ENCODE results near the gene ANKRD10.

DNA sequence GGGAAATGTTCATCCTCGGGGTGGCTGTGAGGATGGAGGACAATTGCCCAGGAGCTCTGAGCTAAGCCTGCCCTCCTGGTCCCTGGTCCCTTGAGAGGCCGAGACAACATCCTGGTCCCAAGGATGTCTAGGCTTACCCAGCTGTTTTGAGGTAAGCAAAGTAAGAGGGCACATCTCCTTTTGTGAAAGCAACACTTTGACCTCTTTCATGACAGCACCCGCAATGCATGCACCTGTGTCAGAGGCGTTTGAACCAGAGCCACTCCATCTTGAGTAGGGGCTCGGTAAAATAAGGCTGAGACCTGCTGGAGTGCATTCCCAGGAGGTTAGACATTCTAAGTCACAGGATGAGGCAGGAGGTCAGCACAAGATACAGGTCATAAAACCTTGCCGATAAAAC lies 43.1 kb upstream of the ANKRD10 start:
- TF ChIP-seq, protein P1, sequence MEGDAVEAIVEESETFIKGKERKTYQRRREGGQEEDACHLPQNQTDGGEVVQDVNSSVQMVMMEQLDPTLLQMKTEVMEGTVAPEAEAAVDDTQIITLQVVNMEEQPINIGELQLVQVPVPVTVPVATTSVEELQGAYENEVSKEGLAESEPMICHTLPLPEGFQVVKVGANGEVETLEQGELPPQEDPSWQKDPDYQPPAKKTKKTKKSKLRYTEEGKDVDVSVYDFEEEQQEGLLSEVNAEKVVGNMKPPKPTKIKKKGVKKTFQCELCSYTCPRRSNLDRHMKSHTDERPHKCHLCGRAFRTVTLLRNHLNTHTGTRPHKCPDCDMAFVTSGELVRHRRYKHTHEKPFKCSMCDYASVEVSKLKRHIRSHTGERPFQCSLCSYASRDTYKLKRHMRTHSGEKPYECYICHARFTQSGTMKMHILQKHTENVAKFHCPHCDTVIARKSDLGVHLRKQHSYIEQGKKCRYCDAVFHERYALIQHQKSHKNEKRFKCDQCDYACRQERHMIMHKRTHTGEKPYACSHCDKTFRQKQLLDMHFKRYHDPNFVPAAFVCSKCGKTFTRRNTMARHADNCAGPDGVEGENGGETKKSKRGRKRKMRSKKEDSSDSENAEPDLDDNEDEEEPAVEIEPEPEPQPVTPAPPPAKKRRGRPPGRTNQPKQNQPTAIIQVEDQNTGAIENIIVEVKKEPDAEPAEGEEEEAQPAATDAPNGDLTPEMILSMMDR (IDR thresholded peaks at IDR 0.05; ENCODE audit: insufficient read depth, low read length, poor library complexity, severe bottlenecking), result no peak
- TF ChIP-seq EZH2phosphoT487 (conservative IDR thresholded peaks at IDR 0.05; ENCODE audit: low read length), result no peak
